HepG2 (cell line): ENCODE data around the gene GTF2A1L. TPM values are rescaled to one million over a fixed set of nuclear protein-coding genes. Genes with fewer than 3 reads are reported as not detected.

Experiments used
- ATAC-seq: fragments of 200-7000 bp; cut with Tn5 transposase; 3 replicates; pipeline ENCODE4 v1.9.1; 2020; ENCODE audit warnings: mild to moderate bottlenecking, moderate library complexity
- BruUV-seq: library from RNA; stranded (reverse); fragments of 400-500 nt; replicated peaks from 2 replicates; lab custom pipeline; 2021; lab: Mats Ljungman, UMichigan
- CTCF ChIA-PET: fragments of 300-600 bp; formaldehyde crosslinking; extraction: SDS; loops from one replicate; lab custom pipeline; 2021; ENCODE audit warnings: low total read pairs, inconsistent platforms, low intra/inter-chr PET ratio; lab: Yijun Ruan, JAX
- POLR2A ChIA-PET: fragments of 350-600 bp; sonication (Branson Sonifier 250); formaldehyde crosslinking; loops from one replicate; lab custom pipeline; 2020; ENCODE audit warnings: antibody characterized with exemption, inconsistent platforms; lab: Yijun Ruan, JAX
- DNase-seq: peaks from one replicate; pipeline ENCODE4 v3.0.0-alpha.2; 2015; ENCODE audit warnings: low spot score
- FAIRE-seq: peaks from 3 replicates; lab custom pipeline; 2011; peaks lifted over from hg19 to GRCh38; lab: Jason Lieb, UNC
- H2AFZ ChIP-seq: one replicate; pipeline ENCODE4 v1.6.1; 2011; ENCODE audit warnings: low read length, inconsistent platforms
- H3K27ac ChIP-seq: fragments of 300-600 bp; 3 replicates; pipeline ENCODE4 v1.8.0; 2011; ENCODE audit warnings: mixed run types, mild to moderate bottlenecking, mixed read lengths, low read length, inconsistent platforms; ENCODE audit not compliant: insufficient read depth; ENCODE audit errors: extremely low read length
- H3K27me3 ChIP-seq, 2 experiments: fragments of 200-600 bp in 1 of 2; 2 replicates in 1 of 2; 3 replicates in 1 of 2; pipeline versions ENCODE4 v1.6.0 to v1.8.0; 2011; ENCODE audit warnings: low read length in 2 of 2, mild to moderate bottlenecking in 2 of 2, moderate library complexity in 2 of 2, inconsistent platforms in 1 of 2; ENCODE audit not compliant: insufficient read depth in 2 of 2, control insufficient read depth in 1 of 2
- H3K36me3 ChIP-seq, 2 experiments: fragments of 200-600 bp in 1 of 2; replicated peaks in 1 of 2; 2 replicates in 1 of 2; 3 replicates in 1 of 2; pipeline versions ENCODE4 v1.5.1 to v1.8.0; 2011; ENCODE audit warnings: low read length in 2 of 2, inconsistent platforms in 1 of 2; ENCODE audit not compliant: insufficient read depth in 2 of 2, control insufficient read depth in 1 of 2
- H3K4me1 ChIP-seq: 2 replicates; pipeline ENCODE4 v1.5.1; 2012; ENCODE audit warnings: low read length, inconsistent platforms; ENCODE audit not compliant: insufficient read depth
- H3K4me2 ChIP-seq: 2 replicates; pipeline ENCODE4 v1.6.0; 2011; ENCODE audit warnings: low read depth, low read length, inconsistent platforms
- H3K4me3 ChIP-seq, 3 experiments: fragments of 200-600 bp in 1 of 3; sonication (generic), shearing (Covaris generic) in 1 of 3; replicated peaks in 1 of 3; 2 replicates each; pipeline ENCODE4 v1.5.1; 2011 to 2016; ENCODE audit warnings: low read length in 3 of 3, inconsistent platforms in 2 of 3, low read depth in 2 of 3, mild to moderate bottlenecking in 2 of 3, control low read depth in 1 of 3, mixed read lengths in 1 of 3; ENCODE audit not compliant: insufficient read depth in 1 of 3
- H3K79me2 ChIP-seq: one replicate; pipeline ENCODE4 v1.6.1; 2011; ENCODE audit warnings: low read length, inconsistent platforms; ENCODE audit not compliant: insufficient read depth
- H3K9ac ChIP-seq: 2 replicates; pipeline ENCODE4 v1.6.0; 2011; ENCODE audit warnings: mild to moderate bottlenecking, low read depth, low read length, inconsistent platforms; ENCODE audit not compliant: insufficient read depth
- H3K9me3 ChIP-seq: 2 replicates; pipeline ENCODE4 v1.5.1; 2012; ENCODE audit warnings: mild to moderate bottlenecking, low read length
- H4K20me1 ChIP-seq: 2 replicates; pipeline ENCODE4 v1.6.0; 2011; ENCODE audit warnings: inconsistent platforms, mild to moderate bottlenecking, low read length, moderate library complexity; ENCODE audit not compliant: insufficient read depth
- CSRNP2 ChIP-seq: sonication (generic); formaldehyde crosslinking; conservative IDR thresholded peaks from 2 replicates; pipeline ENCODE4 v1.8.0; 2022; ENCODE audit warnings: low read depth, missing genetic modification reagents
- DBP ChIP-seq: sonication (generic); formaldehyde crosslinking; IDR thresholded peaks from 2 replicates; pipeline ENCODE4 v1.4.0; 2020; ENCODE audit warnings: missing genetic modification reagents; ENCODE audit errors: not compliant biosample characterization
- GABPB1 ChIP-seq: IDR thresholded peaks from 2 replicates; pipeline ENCODE4 v1.6.1; 2016; ENCODE audit warnings: mild to moderate bottlenecking, missing genetic modification reagents, moderate library complexity, missing compliant biosample characterization
- PCBP2 ChIP-seq: fragments of 200-400 bp; formaldehyde crosslinking; optimal IDR thresholded peaks from 2 replicates; pipeline ENCODE3; 2018; ENCODE audit warnings: low read length, low read depth; ENCODE audit not compliant: poor library complexity, severe bottlenecking
- PLRG1 ChIP-seq: fragments of 450-650 bp; conservative IDR thresholded peaks from 2 replicates; pipeline ENCODE4 v1.6.1; 2016
- RARG ChIP-seq: sonication (generic); formaldehyde crosslinking; IDR thresholded peaks from 2 replicates; pipeline ENCODE4 v1.4.0; 2020; ENCODE audit warnings: low read depth, mild to moderate bottlenecking, missing genetic modification reagents
- THYN1 ChIP-seq: sonication (generic); formaldehyde crosslinking; IDR thresholded peaks from 2 replicates; pipeline ENCODE4 v1.8.1; 2023; ENCODE audit warnings: low read depth, mild to moderate bottlenecking, moderate library complexity, missing genetic modification reagents, borderline replicate concordance
- YY1 ChIP-seq: IDR thresholded peaks from 2 replicates; pipeline ENCODE4 v1.6.1; 2011; ENCODE audit warnings: low read length, low read depth, moderate library complexity, mild to moderate bottlenecking; ENCODE audit not compliant: insufficient read depth, insufficient replicate concordance
- ZFAT ChIP-seq: sonication (generic); formaldehyde crosslinking; conservative IDR thresholded peaks from 2 replicates; pipeline ENCODE4 v1.8.1; 2023; ENCODE audit warnings: missing genetic modification reagents, inconsistent platforms
- ZMAT3 ChIP-seq: sonication (generic); formaldehyde crosslinking; conservative IDR thresholded peaks from 2 replicates; pipeline ENCODE4 v1.7.0; 2021; ENCODE audit warnings: missing genetic modification reagents
- ZMYM2 ChIP-seq: sonication (generic); formaldehyde crosslinking; IDR thresholded peaks from 2 replicates; pipeline ENCODE4 v1.8.0; 2022; ENCODE audit warnings: mild to moderate bottlenecking, missing genetic modification reagents
- ZNF335 ChIP-seq: sonication (generic); formaldehyde crosslinking; IDR thresholded peaks from 2 replicates; pipeline ENCODE4 v1.4.0; 2020; ENCODE audit warnings: missing genetic modification reagents
- ZNF552 ChIP-seq: sonication (generic); formaldehyde crosslinking; IDR thresholded peaks from 2 replicates; pipeline ENCODE4 v1.9.0; 2022; ENCODE audit warnings: missing genetic modification reagents, mild to moderate bottlenecking, borderline replicate concordance
- ZNF570 ChIP-seq: sonication (generic); formaldehyde crosslinking; IDR thresholded peaks from 2 replicates; pipeline ENCODE4 v1.4.0; 2020; ENCODE audit warnings: mild to moderate bottlenecking, missing genetic modification reagents, borderline replicate concordance
- ZNF768 ChIP-seq: sonication (generic); formaldehyde crosslinking; IDR thresholded peaks from 2 replicates; pipeline ENCODE4 v1.4.0; 2020; ENCODE audit warnings: missing genetic modification reagents
- WGBS: methylation state at CpG from one replicate; pipeline ENCODE4 v1.1.6; 2017; ENCODE audit warnings: low lambda C conversion rate; 5-methylcytosine and 5-hydroxymethylcytosine counted together
- in situ Hi-C: cut with HindIII; loops from 2 replicates; pipeline ENCODE4 v1.10.0; 2017; ENCODE audit warnings: low pct_unique_long_range_greater_than_20kb; ENCODE audit not compliant: extremely low pct_ligation_motif_present
- intact Hi-C: fragments of 100-400 bp; cut with micrococcal nuclease; formaldehyde crosslinking; loops from one replicate; pipeline ENCODE4 v1.10.0; 2022; ENCODE audit not compliant: unreplicated experiment
- polyA plus RNA-seq, 8 experiments: library from polyadenylated mRNA; depleted of rRNA in 3 of 8; stranded (reverse) in 7 of 8; unstranded in 1 of 8; fragments of >200 nt; fragmentation: Illumina TruSeq in 4 of 8; extraction: Trizol in 4 of 8; gene quantifications; 2 replicates each; pipeline versions ENCODE4 v1.2.1 to v1.2.3, GENCODE V29; 2011 to 2016; ENCODE audit warnings: low read depth in 4 of 8, missing spikeins in 1 of 8, mixed read lengths in 1 of 8; ENCODE audit not compliant: insufficient read depth in 1 of 8
- total RNA-seq, 5 experiments: library from RNA; depleted of rRNA; stranded (reverse); fragments of >200 nt; fragmentation: Illumina TruSeq; extraction: Trizol; gene quantifications; 2 replicates each; pipeline ENCODE4 v1.2.3, GENCODE V29; 2016; ENCODE audit warnings: low read depth in 1 of 5

The GTF2A1L gene
- total and polyA plus RNA-seq, 2 of the 13 experiments (the other 11 are each of a cell fraction or from before 2014, with no cell fraction given): not detected

GRCh38 chr2:48626047-48626446 lies 8.4 kb downstream of the GTF2A1L start:
- Histone ChIP-seq H3K79me2 (no peaks in the 10 kb centered on the region), H3K9ac (no peak overlapping the region), H2AFZ (no peak overlapping the region), H3K9me3 (peaks cover 5% of the 10 kb centered on the region; the same call in 1 of the 2 replicates), H3K4me2 (no peak overlapping the region), H4K20me1 (no peaks in the 10 kb centered on the region), H3K27me3 (no peaks in the 10 kb centered on the region; a peak in 2 of 5 replicates), H3K4me1 (no peaks in the 10 kb centered on the region), H3K27ac (no peak overlapping the region), H3K4me3 (no peak overlapping the region), H3K36me3 (no peaks in the 10 kb centered on the region)
- ChIA-PET CTCF (no interaction called here), POLR2A (no interaction called here)
- no peak for TF ChIP-seq ZMYM2 (CRISPR knock-in tag)
- no peak for FAIRE-seq
- no peak for DNase-seq
- BruUV-seq: no TSS peak
- ATAC-seq: no peak
- intact Hi-C loops (no loop called here), in situ Hi-C loops (no loop called here)

GRCh38 chr2:48633143-48633542 lies 15.5 kb downstream of the GTF2A1L start:
- in situ Hi-C loops: no loop called here
- H3K27me3 ChIP-seq: no peaks in the 10 kb centered on the region; a peak in 1 of 5 replicates
- POLR2A ChIA-PET: no interaction called here

More at GRCh38 chr2:48633143-48633542, 15.5 kb downstream of the GTF2A1L start:
- 2% methylated on average over 5 of the region's 5 CpGs for WGBS
- DNase-seq: no peak
- CTCF ChIA-PET: no interaction called here
- no peaks in the 10 kb centered on the region for H3K4me1 ChIP-seq
- H3K9me3 ChIP-seq: no peaks in the 10 kb centered on the region
- H3K4me3 ChIP-seq: no peak overlapping the region
- no peaks in the 10 kb centered on the region for H3K79me2 ChIP-seq
- H3K27ac ChIP-seq: no peak overlapping the region
- no peak for FAIRE-seq
- intact Hi-C loops: no loop called here
- no peak for ATAC-seq
- H4K20me1 ChIP-seq: no peaks in the 10 kb centered on the region
- H3K36me3 ChIP-seq: no peaks in the 10 kb centered on the region
- no peak for TF ChIP-seq ZNF335
- no peak for TF ChIP-seq THYN1 (CRISPR knock-in tag)
- TF ChIP-seq PCBP2: no peak
- no peak for TF ChIP-seq GABPB1
- no peak for TF ChIP-seq ZFAT (CRISPR knock-in tag)
- no peak for TF ChIP-seq ZMAT3 (CRISPR knock-in tag)
- no peak for TF ChIP-seq DBP (CRISPR knock-in tag)
- no peak for TF ChIP-seq PLRG1
- no peak for TF ChIP-seq RARG (CRISPR knock-in tag)
- no peak for TF ChIP-seq ZNF552
- no peak for TF ChIP-seq ZNF570 (CRISPR knock-in tag)
- TF ChIP-seq ZNF768 (CRISPR knock-in tag): no peak
- TF ChIP-seq CSRNP2 (CRISPR knock-in tag): no peak
- TF ChIP-seq YY1: no peak
- no peak overlapping the region for H3K9ac ChIP-seq
- no peak overlapping the region for H3K4me2 ChIP-seq
- no TSS peak for BruUV-seq
- no peak overlapping the region for H2AFZ ChIP-seq
